ENCODE data around the gene NOP53.

DNA sequence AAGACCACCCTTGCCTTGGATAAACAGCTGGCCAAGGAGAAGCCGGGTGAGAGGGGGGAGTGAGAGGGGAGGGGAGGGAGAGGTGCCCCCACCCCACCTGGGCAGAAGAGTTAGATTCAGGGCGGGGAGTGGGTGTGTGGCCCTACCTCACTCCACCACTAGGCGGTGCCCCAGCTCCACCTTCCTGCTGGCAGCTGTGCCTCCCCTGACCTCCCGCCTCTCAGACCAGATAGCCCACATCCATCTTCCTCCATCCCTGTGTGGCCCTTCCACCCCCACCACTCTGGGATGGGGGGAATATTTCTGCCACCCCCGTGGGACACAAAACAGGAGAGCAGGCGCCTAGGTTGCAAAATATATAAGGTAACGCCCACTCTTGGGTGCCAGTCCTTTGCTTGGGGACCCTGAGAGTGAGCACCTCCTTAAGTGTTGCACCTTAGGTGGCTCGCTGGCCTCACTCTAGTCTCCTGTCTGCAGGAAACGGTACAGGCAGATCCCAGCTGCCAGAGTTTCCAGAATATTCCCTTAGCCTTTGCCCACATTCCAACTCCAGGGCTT lies 45.9 kb upstream of the NOP53 start:
- TF ChIP-seq, protein P1, sequence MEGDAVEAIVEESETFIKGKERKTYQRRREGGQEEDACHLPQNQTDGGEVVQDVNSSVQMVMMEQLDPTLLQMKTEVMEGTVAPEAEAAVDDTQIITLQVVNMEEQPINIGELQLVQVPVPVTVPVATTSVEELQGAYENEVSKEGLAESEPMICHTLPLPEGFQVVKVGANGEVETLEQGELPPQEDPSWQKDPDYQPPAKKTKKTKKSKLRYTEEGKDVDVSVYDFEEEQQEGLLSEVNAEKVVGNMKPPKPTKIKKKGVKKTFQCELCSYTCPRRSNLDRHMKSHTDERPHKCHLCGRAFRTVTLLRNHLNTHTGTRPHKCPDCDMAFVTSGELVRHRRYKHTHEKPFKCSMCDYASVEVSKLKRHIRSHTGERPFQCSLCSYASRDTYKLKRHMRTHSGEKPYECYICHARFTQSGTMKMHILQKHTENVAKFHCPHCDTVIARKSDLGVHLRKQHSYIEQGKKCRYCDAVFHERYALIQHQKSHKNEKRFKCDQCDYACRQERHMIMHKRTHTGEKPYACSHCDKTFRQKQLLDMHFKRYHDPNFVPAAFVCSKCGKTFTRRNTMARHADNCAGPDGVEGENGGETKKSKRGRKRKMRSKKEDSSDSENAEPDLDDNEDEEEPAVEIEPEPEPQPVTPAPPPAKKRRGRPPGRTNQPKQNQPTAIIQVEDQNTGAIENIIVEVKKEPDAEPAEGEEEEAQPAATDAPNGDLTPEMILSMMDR (IDR thresholded peaks at IDR 0.05; ENCODE audit: borderline replicate concordance, extremely low read depth, low read length, poor library complexity, severe bottlenecking): peak; percentile 80
- no peak for TF ChIP-seq EZH2 (IDR thresholded peaks at IDR 0.05; ENCODE audit: borderline replicate concordance, low read depth, low read length, severe bottlenecking)
